Activated gamma-delta T cell treated with Interleukin-2 at 50 U/mL for 16 hours (primary cell): ENCODE measurements around the gene RICTOR.

Source experiments
- DNase-seq: peaks from one replicate; pipeline ENCODE4 v3.0.0-alpha.2; 2020

Gene RICTOR

DNA sequence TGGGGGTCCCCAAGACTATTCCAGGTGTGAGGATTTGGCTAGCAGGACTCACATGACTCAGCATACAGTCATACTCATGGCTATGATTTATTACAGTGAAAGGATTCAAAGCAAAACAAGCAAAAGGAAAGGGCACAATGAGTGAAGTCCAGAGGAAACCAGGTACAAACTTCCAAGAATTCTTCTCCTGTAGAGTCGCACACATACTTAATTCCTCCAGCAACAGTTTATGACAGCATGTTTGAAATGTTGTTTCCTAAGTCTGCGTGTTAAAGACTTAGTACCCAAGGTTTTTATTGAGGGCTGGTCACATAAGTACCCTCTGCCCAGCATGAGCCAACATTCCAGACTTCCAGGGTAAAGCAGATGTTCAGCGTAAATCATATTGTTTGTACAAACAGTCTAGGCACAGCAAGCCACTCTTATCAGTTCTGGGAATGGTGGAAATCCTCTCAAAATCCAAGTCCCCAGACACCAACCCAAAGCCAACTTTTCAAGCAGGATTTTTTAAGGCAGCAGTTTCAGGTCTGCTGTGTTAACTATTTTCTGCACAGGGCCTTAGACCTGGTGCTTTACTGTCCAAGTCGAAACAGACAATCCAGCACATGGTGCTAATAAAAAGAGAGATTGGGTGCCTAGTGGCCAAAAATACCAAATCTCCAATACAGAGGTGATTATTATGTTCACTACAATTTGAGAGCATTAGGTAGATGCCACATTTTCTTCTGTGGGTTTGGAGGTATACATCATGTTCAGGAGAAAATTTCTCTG, 18.6 kb upstream of the RICTOR start:
- DNase-seq, result no peak

DNA sequence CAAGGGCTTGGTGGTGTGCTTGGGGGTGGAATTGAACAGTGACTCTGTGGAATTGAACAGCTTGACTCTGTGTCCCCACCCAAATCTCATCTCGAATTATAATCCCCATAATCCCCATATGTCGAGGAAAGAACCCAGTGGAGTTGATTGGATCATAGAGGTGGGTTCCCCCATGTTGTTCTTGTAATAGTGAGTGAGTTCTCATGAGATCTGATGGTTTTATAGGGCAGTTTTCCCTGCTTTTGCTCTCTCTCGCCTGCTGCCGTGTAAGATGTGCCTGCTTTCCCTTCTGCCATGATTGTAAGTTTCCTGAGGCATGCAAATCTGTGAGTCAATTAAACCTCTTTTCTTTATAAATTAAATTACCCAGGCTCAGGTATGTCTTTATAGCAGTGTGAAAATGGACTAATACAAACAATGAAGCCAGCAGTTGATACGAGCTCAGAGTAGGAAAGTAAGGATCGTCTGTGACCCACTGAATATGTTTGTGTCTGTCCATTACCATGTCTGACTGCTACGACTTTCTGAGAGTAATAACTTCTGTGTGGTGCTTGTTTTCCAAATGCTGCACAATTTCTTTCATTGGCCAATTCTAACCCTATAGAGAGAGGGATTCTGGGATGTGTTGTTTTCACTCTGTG, 17.9 kb upstream of the RICTOR start:
- no peak for DNase-seq

DNA sequence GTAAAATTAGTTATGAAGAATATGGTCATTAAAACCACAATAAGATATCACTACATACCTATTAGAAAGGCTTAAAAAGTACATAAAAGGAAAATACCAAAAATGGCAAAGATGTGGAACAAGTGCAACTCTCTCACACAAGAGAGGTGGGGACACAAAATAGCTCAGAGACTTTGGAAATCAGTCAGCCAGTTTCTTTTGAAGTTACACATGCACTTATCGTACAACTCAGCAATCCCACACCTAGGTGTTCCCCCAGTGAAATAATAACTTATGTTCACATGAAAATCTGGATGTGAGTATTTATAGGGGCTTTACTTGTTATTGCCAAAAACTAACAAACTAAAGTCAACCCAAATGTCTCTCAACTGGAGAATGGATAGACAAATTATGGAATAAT, 9.8 kb upstream of the RICTOR start:
- DNase-seq, result no peak

DNA sequence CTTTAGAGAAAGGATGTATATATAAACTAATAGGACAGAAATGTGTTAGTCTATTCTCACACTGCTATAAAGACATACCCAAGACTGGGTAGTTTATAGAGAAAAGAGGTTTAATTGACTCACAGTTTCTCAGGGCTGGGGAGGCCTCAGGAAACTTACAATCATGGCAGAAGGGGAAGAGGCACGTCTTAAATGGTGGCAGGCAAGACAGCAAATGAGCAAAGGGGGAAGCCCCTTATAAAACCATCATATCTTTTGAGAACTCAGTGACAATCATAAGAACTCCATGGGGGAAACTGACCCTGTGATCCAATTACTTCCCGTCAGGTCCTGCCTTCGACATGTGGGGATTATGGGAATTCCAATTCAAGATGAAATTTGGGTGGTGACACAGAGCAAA, 8.8 kb upstream of the RICTOR start:
- DNase-seq, result no peak

GRCh38 chr5:39080597-39081204, 6.5 kb upstream of the RICTOR start:
- DNase-seq, result peak; percentile 20

DNA sequence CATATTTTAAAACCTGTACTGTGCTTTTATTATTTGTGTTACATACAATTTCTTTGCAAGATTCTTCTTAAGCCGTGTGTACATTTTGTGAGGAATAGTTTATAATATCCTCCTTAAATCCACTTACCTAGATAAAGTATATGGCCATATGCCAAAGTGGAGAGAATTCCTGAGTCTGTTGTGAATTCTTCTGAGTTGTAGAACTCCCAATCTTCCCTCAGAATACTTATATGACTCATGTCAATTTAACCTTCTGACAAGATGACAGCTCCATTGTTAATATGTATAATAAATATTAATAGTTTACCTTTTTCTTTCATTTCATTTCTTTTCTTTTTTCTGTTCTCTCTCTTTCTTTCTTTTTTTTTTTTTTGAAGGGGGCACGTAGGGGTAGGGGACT, 6.0 kb upstream of the RICTOR start:
- no peak for DNase-seq

DNA sequence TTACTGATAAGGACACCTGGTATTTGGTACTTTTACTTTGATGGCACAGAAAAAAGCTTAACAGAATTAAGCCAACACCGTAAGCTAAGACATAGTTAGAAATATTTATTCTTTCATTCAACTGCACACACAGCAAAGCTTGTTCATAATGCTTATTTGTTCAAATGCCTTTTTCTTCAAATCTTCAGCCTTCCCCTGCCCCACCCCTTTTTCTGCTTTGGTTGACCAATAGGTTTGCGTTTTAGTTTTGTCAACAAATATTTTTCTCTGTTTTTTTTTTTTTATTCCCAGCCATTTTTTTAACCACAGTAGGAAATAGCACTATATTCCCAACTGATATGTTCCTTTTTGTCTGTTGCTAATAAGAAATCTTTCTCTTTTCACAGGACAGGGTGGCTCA, 4.9 kb upstream of the RICTOR start:
- no peak for DNase-seq

GRCh38 chr5:39076757-39077728, 2.8 kb upstream of the RICTOR start:
- no peak for DNase-seq

DNA sequence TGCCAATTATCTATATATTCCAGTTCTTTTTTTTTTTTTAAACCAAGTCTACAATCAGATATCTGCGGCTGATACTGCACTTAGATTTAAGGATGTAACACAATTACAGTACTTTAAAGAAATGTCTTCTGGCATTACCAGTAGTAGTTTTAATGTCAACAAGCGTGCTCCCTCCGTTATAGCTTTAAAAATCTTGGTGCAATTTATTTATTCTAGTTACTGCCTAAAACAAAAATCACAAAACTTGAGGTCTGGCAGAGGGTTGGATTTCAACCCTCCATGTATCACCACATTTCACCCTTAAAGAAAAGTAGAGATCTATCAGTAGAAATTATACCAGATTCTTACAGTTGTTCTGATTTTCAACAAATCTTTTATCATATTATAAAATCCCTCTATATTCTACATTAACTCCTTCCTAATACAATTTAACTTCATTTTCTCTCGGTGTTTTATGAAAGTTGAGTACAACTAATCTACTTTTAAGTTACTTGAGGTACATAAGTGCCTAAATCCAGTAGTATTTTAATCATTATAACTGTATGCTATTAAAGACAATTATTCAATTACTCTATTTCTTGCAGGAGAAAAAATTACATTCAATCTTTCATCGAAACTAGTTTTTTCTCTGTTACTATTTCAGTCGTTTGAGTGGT, 2.0 kb upstream of the RICTOR start:
- no peak for DNase-seq

DNA sequence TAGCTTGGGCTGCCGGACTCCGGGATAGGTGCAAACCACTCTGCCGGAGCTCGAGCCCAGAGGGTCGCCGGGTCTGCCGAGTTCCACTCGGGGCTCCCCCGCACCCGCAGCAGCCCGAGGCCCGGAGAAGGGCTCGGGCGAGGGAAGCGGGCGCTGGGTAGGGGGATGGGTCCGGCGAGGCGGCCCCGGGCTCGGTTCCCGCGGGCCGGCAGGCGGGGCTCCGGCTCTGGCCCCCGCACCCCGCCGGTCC, 507 bp downstream of the RICTOR start:
- no peak for DNase-seq

GRCh38 chr5:39072925-39073766, 1.1 kb downstream of the RICTOR start:
- DNase-seq, result peak; percentile 60

- no peak for DNase-seq
Measured at GRCh38 chr5:39068099-39068498, 6.1 kb downstream of the RICTOR start.

- DNase-seq, result no peak
Measured at GRCh38 chr5:39064450-39064849, 9.7 kb downstream of the RICTOR start.

DNA sequence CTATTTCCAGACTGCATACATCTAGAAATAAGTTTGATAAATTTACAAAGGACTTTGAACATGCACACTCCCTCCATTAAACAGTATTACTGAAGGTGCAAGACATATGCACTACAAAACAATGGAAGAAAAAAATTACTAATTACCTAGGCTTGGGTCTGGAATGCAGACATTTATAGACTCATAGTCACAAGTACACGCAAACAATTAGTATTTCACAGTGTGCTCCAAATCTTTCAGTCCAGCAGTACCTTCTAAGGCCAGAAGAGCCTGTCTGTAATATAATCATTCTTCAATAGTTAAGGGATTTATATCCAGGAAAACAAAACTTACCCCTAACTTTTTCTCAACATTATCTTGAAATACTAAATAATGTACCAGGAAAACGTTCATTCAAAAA, 11.2 kb downstream of the RICTOR start:
- no peak for DNase-seq

GRCh38 chr5:39062530-39062929, 11.7 kb downstream of the RICTOR start:
- DNase-seq, result no peak

DNA sequence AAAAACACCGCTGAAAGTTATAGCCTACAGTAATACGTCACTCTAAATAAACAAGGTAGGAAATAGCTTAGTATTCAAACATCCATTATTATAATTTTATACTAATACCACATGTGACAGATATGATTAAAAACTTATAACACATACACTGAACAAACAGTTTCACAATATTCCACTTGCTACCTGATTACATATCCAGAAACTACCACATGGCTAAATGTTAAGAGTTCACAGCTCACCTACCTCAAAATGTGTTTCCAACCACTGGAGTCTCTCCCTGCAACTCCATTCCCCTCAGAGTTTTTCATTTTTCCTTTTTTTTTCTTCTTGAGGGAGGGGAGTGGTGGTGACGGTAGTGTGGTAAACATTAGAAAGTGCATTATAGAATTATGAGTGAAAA, 12.1 kb downstream of the RICTOR start:
- no peak for DNase-seq

DNA sequence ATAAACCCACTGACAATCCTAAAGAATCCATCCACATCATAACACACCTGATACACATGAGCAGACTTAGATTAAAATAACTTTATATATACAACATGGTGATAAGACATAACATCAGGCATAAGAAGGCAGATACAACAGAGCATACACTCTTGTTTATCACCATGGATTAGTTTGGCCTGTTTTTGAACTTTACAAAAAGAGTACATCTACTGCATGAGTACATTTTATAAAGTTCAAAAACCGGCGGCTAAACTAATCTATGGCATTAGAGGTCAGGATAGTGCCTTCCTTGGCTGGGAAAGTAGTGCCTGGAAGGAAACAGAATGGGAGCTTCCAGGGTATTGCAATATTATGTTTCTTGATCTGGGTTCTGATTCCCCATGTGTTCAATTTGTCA, 15.1 kb downstream of the RICTOR start:
- DNase-seq, result no peak

DNA sequence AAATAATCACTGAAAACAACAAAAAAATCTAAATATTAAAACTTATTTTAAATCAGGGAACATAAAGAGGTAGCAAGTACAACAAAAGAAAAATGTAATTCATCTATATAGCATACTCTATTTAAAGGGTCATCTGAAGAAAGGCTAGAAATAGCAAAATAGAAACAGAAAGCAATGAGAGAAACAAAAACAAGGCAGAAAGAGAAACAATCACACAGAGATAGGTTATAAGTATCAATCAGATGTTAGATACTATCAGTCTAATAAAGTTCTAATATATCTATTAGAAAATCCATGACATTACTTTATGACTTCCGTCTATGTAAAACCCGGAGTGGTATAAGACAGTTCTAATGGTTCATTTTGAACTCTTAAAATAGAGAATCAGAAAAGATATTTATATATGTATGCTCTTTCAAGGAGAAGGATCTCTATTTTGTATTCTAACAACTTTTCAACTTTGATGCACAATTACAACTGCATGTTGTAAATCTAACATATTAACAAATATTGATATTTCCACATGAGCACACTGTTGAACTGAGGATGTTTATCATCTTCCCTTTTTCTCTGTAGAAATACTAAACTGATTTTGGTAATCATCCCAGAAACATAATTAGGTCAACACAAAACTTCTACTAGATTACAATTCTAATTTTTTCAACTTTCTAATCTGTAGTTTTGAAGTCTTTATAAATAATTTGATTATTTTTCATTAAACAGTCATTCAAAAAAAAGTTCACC, 15.8 kb downstream of the RICTOR start:
- no peak for DNase-seq

DNA sequence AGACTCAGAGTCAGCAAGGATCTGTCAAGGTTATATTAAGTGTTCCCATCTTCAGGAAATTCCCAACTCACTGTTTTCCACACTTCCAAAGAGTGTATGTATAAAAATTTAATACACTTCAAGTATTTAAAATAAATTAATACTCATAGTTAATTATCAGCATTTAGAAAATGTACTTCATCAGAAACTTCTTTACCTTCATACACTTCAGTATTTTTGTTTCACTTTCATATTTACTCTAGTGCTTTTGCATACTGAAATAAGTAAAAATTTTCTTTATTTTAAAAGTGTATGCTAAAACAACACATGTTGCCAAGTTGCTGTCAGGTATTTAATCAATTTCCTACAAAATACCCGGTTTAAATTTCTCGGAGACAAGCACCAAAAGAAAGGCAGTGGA, 16.5 kb downstream of the RICTOR start:
- DNase-seq, result no peak

DNA sequence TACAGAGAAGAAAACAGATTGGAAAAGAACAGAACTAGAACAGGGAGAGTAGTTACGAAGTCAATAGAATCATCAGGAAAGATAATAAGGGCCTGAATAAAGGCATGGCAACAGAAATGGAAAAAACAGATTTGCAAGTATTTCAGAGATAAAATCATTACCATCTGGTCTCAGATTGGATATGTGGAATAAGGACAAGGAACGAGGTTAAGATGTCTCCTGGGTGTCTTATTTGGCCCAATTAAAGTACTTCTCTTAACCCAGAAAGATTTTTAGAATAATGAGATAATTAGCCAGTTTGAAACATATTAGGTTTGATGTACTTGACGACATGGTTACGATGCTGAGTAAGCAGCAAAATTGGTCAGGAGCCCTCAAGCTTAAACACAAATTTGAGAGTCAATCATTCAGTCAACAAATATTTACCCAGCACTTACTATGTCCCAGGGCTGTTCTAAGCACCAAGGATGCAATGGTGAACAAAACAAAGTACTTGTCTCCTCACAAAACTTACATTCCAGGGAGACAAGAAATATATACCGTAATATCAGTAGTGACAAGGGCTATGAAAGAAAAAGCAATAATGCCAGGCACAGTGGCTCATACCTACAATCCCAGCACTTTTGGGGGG, 18.3 kb downstream of the RICTOR start:
- DNase-seq, result no peak
